Activated T-helper 2 cell treated with anti-CD3 and anti-CD28 coated beads, Interferon-gamma antibody, Interleukin-2, Interleukin-4, amounts not matched to agents 10 μg/mL and 5 μg/mL and 100 μg/mL, durations not matched to agents 14 hours and 24 hours and 36 hours (primary cell): ENCODE data around the gene PTGER3. TPM values are rescaled to one million over a fixed set of nuclear protein-coding genes. Genes with fewer than 3 reads are reported as not detected.

ENCODE experiments used
- DNase-seq: peaks from one replicate; pipeline ENCODE4 v3.0.0; 2021; ENCODE audit warnings: low spot score
- H3K27ac Mint-ChIP-seq: one replicate; pipeline ENCODE4 v1.8.0; 2021; ENCODE audit warnings: mixed read lengths
- H3K27me3 Mint-ChIP-seq: one replicate; pipeline ENCODE4 v1.8.0; 2021; ENCODE audit warnings: low read depth, mixed read lengths
- H3K36me3 Mint-ChIP-seq: one replicate; pipeline ENCODE4 v1.8.0; 2021; ENCODE audit warnings: low read depth, mixed read lengths
- H3K4me1 Mint-ChIP-seq: one replicate; pipeline ENCODE4 v1.8.0; 2021; ENCODE audit warnings: low read depth, mixed read lengths
- H3K4me3 Mint-ChIP-seq: one replicate; pipeline ENCODE4 v1.8.0; 2021; ENCODE audit warnings: low read depth, mild to moderate bottlenecking, moderate library complexity, mixed read lengths
- H3K9me3 Mint-ChIP-seq: one replicate; pipeline ENCODE4 v1.8.0; 2021; ENCODE audit warnings: mixed read lengths
- intact Hi-C: fragments of 100-400 bp; cut with micrococcal nuclease; formaldehyde crosslinking; loops from one replicate; pipeline ENCODE4 v1.15.1; 2023
- total RNA-seq: library from RNA; stranded (reverse); gene quantifications from 2 replicates; pipeline ENCODE4 v1.2.3, GENCODE V29; 2022

Gene PTGER3
- 0.43 and 0.44 TPM in 2 replicates for total RNA-seq

- H3K36me3 Mint-ChIP-seq = no peaks in the 10 kb centered on the region
- H3K27ac Mint-ChIP-seq = no peak within 1 kb of the TSS
- peaks cover 52% of the 10 kb centered on the region for H3K27me3 Mint-ChIP-seq
- peak within 1 kb of the TSS; percentile 78 for H3K4me3 Mint-ChIP-seq
- intact Hi-C loops = loop anchor here (5.0 to 10.0 kb wide), 2 partner anchors 133 to 281 kb away; no protein-coding TSS in a partner anchor
- H3K9me3 Mint-ChIP-seq = no peaks in the 10 kb centered on the region
- H3K4me1 Mint-ChIP-seq = peaks cover 18% of the 10 kb centered on the region
- DNase-seq = peak; percentile 43
Measured at GRCh38 chr1:71047635-71048607, at the start of gene PTGER3. Gene PTGER3 (minus strand): TSS chr1:71047816. CDS start chr1:71047577, 239 bp downstream.

GRCh38 chr1:71094913-71095312 is 47.3 kb upstream of the PTGER3 start:
- H3K4me3 Mint-ChIP-seq = no peak overlapping the region
- DNase-seq = no peak
- H3K9me3 Mint-ChIP-seq = no peaks in the 10 kb centered on the region
- no peaks in the 10 kb centered on the region for H3K36me3 Mint-ChIP-seq
- no peaks in the 10 kb centered on the region for H3K4me1 Mint-ChIP-seq
- peaks cover 12% of the 10 kb centered on the region for H3K27me3 Mint-ChIP-seq
- no peak overlapping the region for H3K27ac Mint-ChIP-seq
- intact Hi-C loops = no loop called here

DNA sequence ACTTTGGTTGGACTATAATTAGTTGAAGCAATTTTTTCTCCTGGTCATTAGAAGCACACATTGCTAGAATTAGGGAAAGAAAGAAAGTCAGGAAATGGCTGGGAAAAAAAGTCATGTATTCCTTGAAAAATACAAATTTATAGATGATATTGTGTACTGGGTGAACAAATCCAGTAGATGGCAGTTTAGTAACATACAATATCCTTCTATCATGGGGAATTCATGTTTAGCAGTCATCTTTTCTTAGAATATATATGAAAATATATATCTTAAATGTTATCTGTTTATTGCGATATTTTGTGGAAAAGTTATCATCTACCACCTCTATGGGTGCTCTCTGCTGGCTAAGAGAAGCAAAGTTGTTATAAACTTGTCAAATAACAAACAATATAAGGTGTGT is 46.3 kb upstream of the PTGER3 start:
- Mint-ChIP-seq H3K4me1 (no peaks in the 10 kb centered on the region), H3K27me3 (peaks cover 12% of the 10 kb centered on the region), H3K9me3 (no peaks in the 10 kb centered on the region), H3K36me3 (no peaks in the 10 kb centered on the region), H3K4me3 (no peak overlapping the region), H3K27ac (no peak overlapping the region)
- intact Hi-C loops = no loop called here
- no peak for DNase-seq

DNA sequence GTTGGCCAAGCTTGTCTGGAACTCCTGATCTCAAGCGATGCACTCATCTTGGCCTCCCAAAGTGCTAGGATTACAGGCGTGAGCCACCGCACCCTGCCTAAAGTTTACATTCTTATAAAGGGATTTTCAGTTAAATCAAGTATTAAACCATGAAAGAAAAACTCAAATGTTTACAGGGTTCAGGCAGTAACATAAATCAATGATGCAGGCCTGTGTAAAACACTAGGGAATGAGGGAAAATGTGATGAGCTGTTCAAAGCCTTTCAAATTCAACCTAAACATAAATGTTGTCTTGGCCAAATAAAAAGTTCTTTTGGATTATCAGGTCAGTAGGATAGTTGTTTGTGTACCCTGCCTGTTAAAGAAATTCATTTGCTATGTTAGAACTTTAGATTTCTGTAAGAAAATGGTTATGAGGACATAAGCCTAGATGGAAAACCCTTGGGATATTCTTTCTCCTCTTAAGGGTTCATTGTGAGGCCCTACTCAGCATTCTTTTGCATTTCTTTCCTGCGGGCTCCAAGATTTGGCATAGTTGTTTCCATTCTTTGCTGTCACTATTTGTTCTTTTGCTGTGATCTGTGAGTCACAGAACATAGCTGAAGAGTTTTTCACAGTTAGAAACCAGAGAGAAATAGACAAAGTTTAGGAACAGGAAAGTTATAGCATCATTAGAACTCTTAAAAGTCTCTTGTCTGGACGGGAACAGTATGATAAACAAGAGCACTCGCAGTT is 42.1 kb upstream of the PTGER3 start:
- Mint-ChIP-seq H3K9me3 (no peaks in the 10 kb centered on the region), H3K4me1 (no peaks in the 10 kb centered on the region), H3K4me3 (no peak overlapping the region), H3K36me3 (no peaks in the 10 kb centered on the region), H3K27ac (no peak overlapping the region), H3K27me3 (peaks cover 12% of the 10 kb centered on the region)
- no peak for DNase-seq
- intact Hi-C loops = loop anchor here (10.0 kb wide), 1 partner anchor 675 kb away; the partner anchor contains the start of gene CTH

GRCh38 chr1:71088645-71089287 is 41.1 kb upstream of the PTGER3 start:
- no peak for DNase-seq
- intact Hi-C loops = loop anchor here (10.0 kb wide), 1 partner anchor 674 kb away; the partner anchor contains the start of gene CTH
- Mint-ChIP-seq H3K9me3 (no peaks in the 10 kb centered on the region), H3K27me3 (peaks cover 17% of the 10 kb centered on the region), H3K4me1 (no peaks in the 10 kb centered on the region), H3K4me3 (no peak overlapping the region), H3K27ac (no peak overlapping the region), H3K36me3 (no peaks in the 10 kb centered on the region)

DNA sequence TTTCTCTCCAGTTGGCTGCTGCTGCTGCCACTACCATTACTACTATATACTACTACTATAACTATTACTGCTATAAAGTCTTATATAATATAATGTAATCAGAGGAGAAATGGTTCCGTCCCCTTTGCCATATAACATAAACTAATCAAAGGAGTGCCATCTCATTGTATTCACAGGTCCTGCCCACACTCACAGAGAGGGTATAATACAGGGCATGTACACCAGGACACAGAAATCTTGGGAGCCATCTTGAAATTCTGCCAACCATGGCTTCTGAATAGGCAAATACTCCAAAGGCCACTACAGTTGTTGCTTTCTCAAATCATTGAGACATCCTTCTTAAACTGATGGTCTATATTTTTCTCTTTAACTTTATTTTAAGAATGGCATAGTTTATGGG is 40.1 kb upstream of the PTGER3 start:
- Mint-ChIP-seq H3K27ac (no peak overlapping the region), H3K36me3 (no peaks in the 10 kb centered on the region), H3K27me3 (peaks cover 23% of the 10 kb centered on the region), H3K4me3 (no peak overlapping the region), H3K4me1 (no peaks in the 10 kb centered on the region), H3K9me3 (no peaks in the 10 kb centered on the region)
- DNase-seq = no peak
- intact Hi-C loops = loop anchor here (10.0 kb wide), 1 partner anchor 673 kb away; the partner anchor contains the start of gene CTH

GRCh38 chr1:71087060-71087459 is 39.4 kb upstream of the PTGER3 start:
- Mint-ChIP-seq H3K27ac (no peak overlapping the region), H3K4me1 (peaks cover under 1% of the 10 kb centered on the region), H3K4me3 (no peak overlapping the region), H3K27me3 (peaks cover 23% of the 10 kb centered on the region), H3K9me3 (peaks cover under 1% of the 10 kb centered on the region), H3K36me3 (peaks cover under 1% of the 10 kb centered on the region)
- DNase-seq = no peak
- intact Hi-C loops = loop anchor here (10.0 kb wide), 1 partner anchor 672 kb away; the partner anchor contains the start of gene CTH

DNA sequence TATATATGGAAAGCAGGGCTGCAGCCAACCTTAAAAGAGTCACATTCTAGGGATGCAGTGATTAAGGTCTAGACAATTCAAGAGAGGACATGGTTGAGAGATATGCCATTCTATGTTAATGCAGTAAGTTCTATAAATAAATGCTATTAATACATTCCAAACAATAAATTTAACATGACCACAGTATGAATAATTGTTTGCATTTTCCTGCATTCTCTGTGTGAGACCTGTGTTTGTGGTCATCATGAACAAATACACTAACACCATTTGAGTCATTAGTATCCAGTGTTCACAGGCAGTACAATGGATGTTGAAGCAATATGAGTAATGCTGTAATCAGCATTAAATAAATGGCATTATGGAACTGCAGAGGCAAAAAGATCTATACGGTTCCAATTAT is 38.7 kb upstream of the PTGER3 start:
- Mint-ChIP-seq H3K27ac (no peak overlapping the region), H3K27me3 (peaks cover 23% of the 10 kb centered on the region), H3K4me3 (no peak overlapping the region), H3K36me3 (peaks cover 6% of the 10 kb centered on the region), H3K9me3 (peaks cover 8% of the 10 kb centered on the region), H3K4me1 (peaks cover 7% of the 10 kb centered on the region)
- intact Hi-C loops = loop anchor here (10.0 kb wide), 1 partner anchor 672 kb away; the partner anchor contains the start of gene CTH
- no peak for DNase-seq

GRCh38 chr1:71083271-71083670 is 35.7 kb upstream of the PTGER3 start:
- Mint-ChIP-seq H3K4me1 (peaks cover 14% of the 10 kb centered on the region), H3K27ac (no peak overlapping the region), H3K36me3 (peaks cover 27% of the 10 kb centered on the region), H3K4me3 (no peak overlapping the region), H3K9me3 (peaks cover 8% of the 10 kb centered on the region), H3K27me3 (peaks cover 18% of the 10 kb centered on the region)
- no peak for DNase-seq
- intact Hi-C loops = loop anchor here (10.0 kb wide), 1 partner anchor 668 kb away; the partner anchor contains the start of gene CTH

- DNase-seq = no peak
- Mint-ChIP-seq H3K27ac (peak overlapping the region; percentile 75), H3K4me3 (peak overlapping the region; percentile 98), H3K27me3 (peaks cover 14% of the 10 kb centered on the region), H3K9me3 (peaks cover 8% of the 10 kb centered on the region), H3K4me1 (peaks cover 14% of the 10 kb centered on the region), H3K36me3 (peaks cover 36% of the 10 kb centered on the region)
- intact Hi-C loops = loop anchor here (1.0 to 10.0 kb wide), 4 partner anchors 15 to 876 kb away; partner anchors contain the start of genes ANKRD13C, CTH and LRRC40
Measured at GRCh38 chr1:71081697-71082080, 34.1 kb upstream of the PTGER3 start.

DNA sequence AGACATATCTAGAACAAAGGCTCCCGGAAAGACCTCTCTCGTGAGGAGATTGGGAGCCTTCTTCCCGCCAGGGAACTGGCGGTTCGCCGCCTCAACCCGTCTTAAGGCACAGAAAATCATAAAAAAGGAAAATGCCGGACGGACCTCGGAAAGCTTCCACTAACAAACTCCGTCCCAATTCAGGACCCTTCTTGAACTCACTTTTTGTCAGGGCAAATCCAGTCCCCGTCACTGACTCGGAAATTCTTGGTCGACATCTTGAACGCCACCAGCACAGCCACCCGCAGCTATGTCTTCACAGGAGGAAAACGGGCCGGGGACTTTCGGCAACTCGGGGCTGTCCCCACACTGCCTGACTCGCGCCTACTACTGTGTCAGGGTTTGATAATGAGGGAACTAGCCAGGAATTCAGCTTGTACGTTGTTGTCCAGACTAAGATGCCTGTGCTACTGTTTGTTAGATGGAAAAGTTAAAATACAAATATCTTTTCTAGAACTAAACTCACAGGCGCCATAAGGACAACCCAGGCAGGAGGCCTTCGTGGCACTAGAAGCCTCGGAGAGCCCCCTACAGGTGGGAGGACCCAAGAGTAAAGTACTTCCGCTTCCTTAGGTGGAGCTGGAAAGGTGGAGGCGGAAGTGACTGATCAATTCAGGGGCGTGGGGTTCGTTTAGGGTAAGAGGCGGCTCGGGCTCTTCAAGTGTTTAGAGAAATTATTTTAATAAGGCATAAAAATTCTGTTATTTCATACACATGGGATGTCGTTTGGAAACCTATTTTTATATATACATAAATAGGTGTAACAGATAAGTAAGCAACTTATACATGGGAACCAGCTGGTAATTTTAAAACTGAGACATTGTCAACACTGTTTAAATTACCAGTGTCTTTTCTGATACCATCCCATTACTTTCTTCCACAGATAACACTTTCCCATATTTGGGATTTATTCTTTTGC is 33.4 kb upstream of the PTGER3 start, which contains the start of gene ZRANB2:
Gene ZRANB2 (minus strand): TSS at position 297 of the 958 bp plus-strand sequence. CDS start 40 bp downstream, at position 257.
- H3K4me1 Mint-ChIP-seq = peaks cover 16% of the 10 kb centered on the region
- peaks cover 42% of the 10 kb centered on the region for H3K36me3 Mint-ChIP-seq
- peaks cover 8% of the 10 kb centered on the region for H3K9me3 Mint-ChIP-seq
- H3K27me3 Mint-ChIP-seq = peaks cover 14% of the 10 kb centered on the region
- peak within 1 kb of the TSS; percentile 98 for H3K4me3 Mint-ChIP-seq
- peak; percentile 85 for DNase-seq
- peak within 1 kb of the TSS; percentile 100 for H3K27ac Mint-ChIP-seq
- intact Hi-C loops = loop anchor here (1.0 to 10.0 kb wide), 5 partner anchors 14 to 876 kb away; partner anchors contain the start of genes ANKRD13C, CTH, LRRC40 and SRSF11
